Measurements from ENCODE around the gene PMM2.
"Not testable (repeated sequence)": the region's sequence is repeated elsewhere in the genome, so short reads cannot be mapped to it uniquely, and the experiment has no call there.

- TF ChIP-seq CTCF (IDR thresholded peaks at IDR 0.05); POLR2AphosphoS5 (IDR thresholded peaks at IDR 0.05; ENCODE audit: low read depth, low read length); REST (IDR thresholded peaks at IDR 0.05; ENCODE audit: insufficient read depth in 1 of 2, low read depth in 2 of 2, low read length in 1 of 2): not testable (repeated sequence)
Measured at GRCh38 chr16:8869988-8870241, 72.3 kb downstream of the PMM2 start.
